OCI-LY7 (cell line): ENCODE data around the gene SLC17A9. TPM values are rescaled to one million over a fixed set of nuclear protein-coding genes. Genes with fewer than 3 reads are reported as not detected.

ENCODE experiments used
- BruUV-seq: library from RNA; stranded (reverse); fragments of 400-500 nt; replicated peaks from 2 replicates; lab custom pipeline; 2021; lab: Mats Ljungman, UMichigan
- CTCF ChIA-PET: fragments of 300-600 bp; sonication (Branson Sonifier 250); formaldehyde crosslinking; loops from one replicate; lab custom pipeline; 2022; ENCODE audit warnings: antibody characterized with exemption; ENCODE audit not compliant: unreplicated experiment; lab: Charles Lee
- POLR2A ChIA-PET: fragments of 300-600 bp; sonication (Branson Sonifier 250); formaldehyde crosslinking; loops from one replicate; lab custom pipeline; 2022; ENCODE audit warnings: antibody characterized with exemption; lab: Charles Lee
- DNase-seq: peaks from one replicate; pipeline ENCODE4 v3.0.0-alpha.2; 2015; ENCODE audit warnings: low spot score
- H2AFZ ChIP-seq: fragments of 200-600 bp; sonication (generic), shearing (Covaris generic); 2 replicates; pipeline ENCODE4 v1.6.1; 2014; ENCODE audit warnings: mild to moderate bottlenecking, antibody characterized with exemption, low read length, moderate library complexity
- H3K27ac ChIP-seq: fragments of 200-600 bp; sonication (generic); 2 replicates; pipeline ENCODE4 v1.5.1; 2014; ENCODE audit warnings: mixed run types, low read depth, mild to moderate bottlenecking, moderate library complexity, low read length, inconsistent platforms; ENCODE audit not compliant: poor library complexity, severe bottlenecking
- H3K36me3 ChIP-seq: fragments of 200-600 bp; sonication (generic); 2 replicates; pipeline ENCODE4 v1.6.1; 2014; ENCODE audit warnings: mild to moderate bottlenecking, antibody characterized with exemption, low read length, moderate library complexity, mixed read lengths; ENCODE audit not compliant: insufficient read depth
- H3K4me1 ChIP-seq: fragments of 200-600 bp; sonication (generic); 2 replicates; pipeline ENCODE4 v1.5.1; 2014; ENCODE audit warnings: mild to moderate bottlenecking, low read length; ENCODE audit not compliant: insufficient read depth, poor library complexity, severe bottlenecking
- H3K4me2 ChIP-seq: fragments of 200-600 bp; sonication (generic); 2 replicates; pipeline ENCODE4 v1.6.1; 2014; ENCODE audit warnings: mild to moderate bottlenecking, low read length
- H3K4me3 ChIP-seq: fragments of 200-600 bp; sonication (generic); 2 replicates; pipeline ENCODE4 v1.5.1; 2014; ENCODE audit warnings: mild to moderate bottlenecking, low read depth, low read length; ENCODE audit not compliant: poor library complexity, severe bottlenecking
- H3K79me2 ChIP-seq: fragments of 200-600 bp; sonication (generic); 2 replicates; pipeline ENCODE4 v1.6.1; 2016; ENCODE audit warnings: low read depth, mild to moderate bottlenecking, low read length, moderate library complexity, mixed read lengths; ENCODE audit not compliant: insufficient read depth
- H3K9me2 ChIP-seq: fragments of 200-600 bp; sonication (generic); 2 replicates; pipeline ENCODE4 v1.6.1; 2016; ENCODE audit warnings: mild to moderate bottlenecking, low read length, mixed read lengths; ENCODE audit not compliant: insufficient read depth
- H3K9me3 ChIP-seq: fragments of 200-600 bp; sonication (generic); 2 replicates; pipeline ENCODE4 v1.6.1; 2014; ENCODE audit warnings: mild to moderate bottlenecking, mixed run types, low read length, mixed read lengths
- H4K20me1 ChIP-seq: fragments of 200-600 bp; sonication (generic); 2 replicates; pipeline ENCODE4 v1.6.1; 2014; ENCODE audit warnings: mild to moderate bottlenecking, antibody characterized with exemption, low read length, moderate library complexity, mixed read lengths; ENCODE audit not compliant: insufficient read depth
- EZH2phosphoT487 ChIP-seq: fragments of 200-600 bp; sonication (generic); IDR thresholded peaks from 2 replicates; pipeline ENCODE4 v1.6.1; 2018; ENCODE audit warnings: low read depth, borderline replicate concordance, mild to moderate bottlenecking, mixed run types, antibody characterized with exemption, low read length, moderate library complexity, mixed read lengths
- intact Hi-C: fragments of 100-400 bp; cut with micrococcal nuclease; formaldehyde crosslinking; loops from one replicate; pipeline ENCODE4 v1.10.0; 2022; ENCODE audit not compliant: unreplicated experiment
- total RNA-seq, 2 experiments: library from RNA; depleted of rRNA in 1 of 2; stranded (reverse); fragments of >200 nt in 1 of 2; shearing (Covaris generic) in 1 of 2; gene quantifications; 2 replicates each; pipeline ENCODE4 v1.2.3, GENCODE V29; 2014 to 2022
- TF ChIP-seq, protein P1 (sequence below): fragments of 200-600 bp; sonication (generic); conservative IDR thresholded peaks from 2 replicates; pipeline ENCODE4 v1.5.1; 2014; ENCODE audit warnings: mild to moderate bottlenecking, antibody characterized with exemption, low read length, moderate library complexity, mixed read lengths

Gene SLC17A9
- total RNA-seq, 2 experiments from 2014 or later: 2.0 to 8.1 TPM

DNA sequence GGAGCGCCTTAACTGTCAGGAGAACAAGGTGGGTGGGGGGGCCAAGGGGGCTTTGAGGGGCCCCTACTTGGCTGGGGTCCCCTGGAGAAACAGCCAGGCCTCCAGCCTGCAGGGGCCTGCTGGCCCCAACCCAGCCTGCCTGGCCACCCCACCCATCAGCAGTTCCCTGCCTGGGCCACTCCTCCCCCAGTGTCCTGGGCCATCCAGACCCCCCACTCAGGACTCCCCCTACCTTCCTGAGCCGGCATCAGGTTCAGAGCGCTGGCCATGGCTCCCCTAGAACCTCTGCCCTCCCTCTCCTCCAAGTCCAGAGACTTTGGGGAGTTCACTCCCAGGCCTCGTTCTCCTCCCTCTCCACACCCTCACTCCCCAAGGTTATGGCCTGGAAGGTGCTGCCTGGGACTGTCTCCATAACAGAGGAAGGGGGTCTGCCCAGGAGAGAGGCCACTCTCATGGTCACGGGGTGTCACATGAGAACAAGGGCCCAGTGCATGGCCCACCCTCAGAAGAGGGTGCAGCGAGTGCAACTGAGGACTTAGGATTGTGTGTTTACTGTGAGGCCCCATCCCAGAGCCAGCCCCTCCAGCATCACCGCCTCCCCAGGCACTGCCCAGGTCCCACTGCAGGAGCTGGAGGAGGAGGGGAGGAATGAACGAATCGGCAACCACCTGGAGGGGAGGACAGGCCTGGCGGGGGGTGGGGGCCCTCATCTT lies 6.0 kb downstream of the SLC17A9 start:
- Histone ChIP-seq H4K20me1 (no peaks in the 10 kb centered on the region), H2AFZ (no peak overlapping the region), H3K9me2 (no peaks in the 10 kb centered on the region), H3K36me3 (no peaks in the 10 kb centered on the region), H3K27ac (no peak overlapping the region), H3K9me3 (no peaks in the 10 kb centered on the region), H3K4me3 (no peak overlapping the region), H3K4me1 (peaks cover 16% of the 10 kb centered on the region), H3K79me2 (no peaks in the 10 kb centered on the region), H3K4me2 (no peak overlapping the region)
- no peak for DNase-seq
- no TSS peak for BruUV-seq
- intact Hi-C loops: loop anchor here (10.0 kb wide), 1 partner anchor 46 kb away; the partner anchor contains the start of gene BHLHE23
- TF ChIP-seq, protein P1, sequence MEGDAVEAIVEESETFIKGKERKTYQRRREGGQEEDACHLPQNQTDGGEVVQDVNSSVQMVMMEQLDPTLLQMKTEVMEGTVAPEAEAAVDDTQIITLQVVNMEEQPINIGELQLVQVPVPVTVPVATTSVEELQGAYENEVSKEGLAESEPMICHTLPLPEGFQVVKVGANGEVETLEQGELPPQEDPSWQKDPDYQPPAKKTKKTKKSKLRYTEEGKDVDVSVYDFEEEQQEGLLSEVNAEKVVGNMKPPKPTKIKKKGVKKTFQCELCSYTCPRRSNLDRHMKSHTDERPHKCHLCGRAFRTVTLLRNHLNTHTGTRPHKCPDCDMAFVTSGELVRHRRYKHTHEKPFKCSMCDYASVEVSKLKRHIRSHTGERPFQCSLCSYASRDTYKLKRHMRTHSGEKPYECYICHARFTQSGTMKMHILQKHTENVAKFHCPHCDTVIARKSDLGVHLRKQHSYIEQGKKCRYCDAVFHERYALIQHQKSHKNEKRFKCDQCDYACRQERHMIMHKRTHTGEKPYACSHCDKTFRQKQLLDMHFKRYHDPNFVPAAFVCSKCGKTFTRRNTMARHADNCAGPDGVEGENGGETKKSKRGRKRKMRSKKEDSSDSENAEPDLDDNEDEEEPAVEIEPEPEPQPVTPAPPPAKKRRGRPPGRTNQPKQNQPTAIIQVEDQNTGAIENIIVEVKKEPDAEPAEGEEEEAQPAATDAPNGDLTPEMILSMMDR: no peak
- TF ChIP-seq EZH2phosphoT487: no peak
- CTCF ChIA-PET: no interaction called here
- POLR2A ChIA-PET: no interaction called here

DNA sequence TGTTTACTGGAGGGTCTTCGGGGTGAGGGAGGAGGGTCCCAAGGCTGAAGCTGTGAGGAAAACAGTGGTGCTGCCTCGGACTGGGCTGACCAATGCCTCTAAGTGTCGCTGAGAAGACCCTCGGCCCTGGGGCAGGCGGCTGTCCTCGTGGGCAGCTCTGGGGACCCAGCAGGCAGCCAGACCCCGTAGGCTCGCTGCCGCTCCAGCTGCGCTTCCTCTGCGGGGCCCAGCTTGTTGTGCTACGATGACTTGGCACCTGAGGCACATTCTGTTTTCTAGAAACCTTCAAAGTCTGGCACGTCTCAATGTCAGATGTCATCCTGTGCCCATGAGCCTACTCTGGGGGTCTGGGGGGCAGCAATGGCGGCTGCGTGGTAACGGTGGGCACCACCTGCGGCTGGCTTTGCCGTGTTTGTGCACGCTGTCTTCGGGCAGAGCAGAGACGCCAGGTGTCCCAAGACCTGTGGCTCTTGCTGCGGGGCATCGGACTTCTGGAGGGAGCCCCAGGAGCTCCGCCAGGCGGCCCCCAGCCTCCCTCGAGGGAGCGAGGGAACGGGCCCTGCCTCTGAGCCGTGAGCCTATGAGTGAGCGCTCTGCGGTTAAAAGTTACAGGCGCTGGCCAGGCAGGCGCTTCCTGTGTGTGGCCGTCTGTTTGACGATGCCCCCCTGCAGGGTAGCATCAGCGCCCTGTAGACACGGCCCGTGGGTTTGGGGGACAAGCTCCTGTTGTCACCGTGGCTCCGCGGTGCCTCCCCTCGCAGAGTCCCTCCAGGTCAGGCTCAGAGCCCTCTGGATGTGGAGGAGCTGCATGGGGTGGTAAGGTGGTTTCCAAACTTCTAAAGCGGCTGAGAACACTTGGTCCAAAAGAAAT lies 6.8 kb downstream of the SLC17A9 start:
- no peaks in the 10 kb centered on the region for H3K79me2 ChIP-seq
- no peaks in the 10 kb centered on the region for H4K20me1 ChIP-seq
- ChIA-PET CTCF (no interaction called here), POLR2A (interaction anchor here (0.6 kb wide), 1 partner anchor 699 kb away, joined by 3 read pairs; the partner anchor contains the start of gene RTEL1)
- H3K36me3 ChIP-seq: no peaks in the 10 kb centered on the region
- no peak for DNase-seq
- H3K4me3 ChIP-seq: no peak overlapping the region
- no peak overlapping the region for H2AFZ ChIP-seq
- H3K9me3 ChIP-seq: no peaks in the 10 kb centered on the region
- BruUV-seq: no TSS peak
- H3K27ac ChIP-seq: no peak overlapping the region
- H3K4me1 ChIP-seq: peaks cover 8% of the 10 kb centered on the region
- no peak for TF ChIP-seq EZH2phosphoT487
- TF ChIP-seq, protein P1: no peak
- no peak overlapping the region for H3K4me2 ChIP-seq
- intact Hi-C loops: loop anchor here (10.0 kb wide), 1 partner anchor 45 kb away; the partner anchor contains the start of gene BHLHE23
- no peaks in the 10 kb centered on the region for H3K9me2 ChIP-seq
